GM12801 (cell line): ENCODE data around the gene SMARCA4.

ENCODE experiments used
- TF ChIP-seq, protein P1 (sequence below): IDR thresholded peaks from one replicate; pipeline ENCODE4 v1.5.1; 2011; ENCODE audit warnings: control low read depth; ENCODE audit not compliant: insufficient read length; ENCODE audit errors: extremely low read depth

Gene SMARCA4

GRCh38 chr19:10960314-10961072, at the start of gene SMARCA4:
Gene SMARCA4, plus strand, starts transcription at chr19:10961030. Its CDS starts 23,122 bp downstream, at chr19:10984152.
- TF ChIP-seq, protein P1, sequence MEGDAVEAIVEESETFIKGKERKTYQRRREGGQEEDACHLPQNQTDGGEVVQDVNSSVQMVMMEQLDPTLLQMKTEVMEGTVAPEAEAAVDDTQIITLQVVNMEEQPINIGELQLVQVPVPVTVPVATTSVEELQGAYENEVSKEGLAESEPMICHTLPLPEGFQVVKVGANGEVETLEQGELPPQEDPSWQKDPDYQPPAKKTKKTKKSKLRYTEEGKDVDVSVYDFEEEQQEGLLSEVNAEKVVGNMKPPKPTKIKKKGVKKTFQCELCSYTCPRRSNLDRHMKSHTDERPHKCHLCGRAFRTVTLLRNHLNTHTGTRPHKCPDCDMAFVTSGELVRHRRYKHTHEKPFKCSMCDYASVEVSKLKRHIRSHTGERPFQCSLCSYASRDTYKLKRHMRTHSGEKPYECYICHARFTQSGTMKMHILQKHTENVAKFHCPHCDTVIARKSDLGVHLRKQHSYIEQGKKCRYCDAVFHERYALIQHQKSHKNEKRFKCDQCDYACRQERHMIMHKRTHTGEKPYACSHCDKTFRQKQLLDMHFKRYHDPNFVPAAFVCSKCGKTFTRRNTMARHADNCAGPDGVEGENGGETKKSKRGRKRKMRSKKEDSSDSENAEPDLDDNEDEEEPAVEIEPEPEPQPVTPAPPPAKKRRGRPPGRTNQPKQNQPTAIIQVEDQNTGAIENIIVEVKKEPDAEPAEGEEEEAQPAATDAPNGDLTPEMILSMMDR: no peak

- TF ChIP-seq, protein P1: no peak
Measured at GRCh38 chr19:10911579-10912363, 49.1 kb upstream of the SMARCA4 start.

- TF ChIP-seq, protein P1: no peak
Measured at GRCh38 chr19:10912619-10913018, 48.2 kb upstream of the SMARCA4 start.

DNA sequence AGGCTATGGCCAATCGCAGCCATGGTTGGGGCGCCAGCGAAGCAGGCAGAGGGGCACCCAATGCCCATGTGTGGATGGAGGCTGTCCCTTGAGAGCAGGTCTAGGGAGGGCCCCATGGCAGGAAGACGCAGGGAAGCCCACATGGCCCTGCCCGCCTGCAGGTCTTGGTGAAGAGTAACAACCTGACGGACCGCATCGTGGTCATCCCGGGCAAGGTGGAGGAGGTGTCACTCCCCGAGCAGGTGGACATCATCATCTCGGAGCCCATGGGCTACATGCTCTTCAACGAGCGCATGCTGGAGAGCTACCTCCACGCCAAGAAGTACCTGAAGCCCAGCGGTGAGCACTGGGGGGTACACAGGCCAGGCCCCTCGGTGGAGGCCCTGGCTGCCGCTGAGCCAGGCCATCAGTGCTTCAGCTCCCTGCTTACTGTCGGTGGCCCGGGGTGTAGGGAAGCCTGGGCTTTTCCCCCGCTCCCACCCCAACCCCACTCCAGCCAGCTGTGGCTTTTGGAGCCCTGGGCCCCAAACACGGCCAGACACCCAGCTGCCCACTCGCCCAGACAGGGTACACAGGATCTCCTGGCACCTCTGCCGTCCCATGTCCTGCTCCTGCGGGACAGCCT, 47.0 kb upstream of the SMARCA4 start:
- TF ChIP-seq, protein P1: no peak

- TF ChIP-seq, protein P1: no peak
Measured at GRCh38 chr19:10915130-10916091, 45.4 kb upstream of the SMARCA4 start.

- TF ChIP-seq, protein P1: no peak
Measured at GRCh38 chr19:10916602-10917001, 44.2 kb upstream of the SMARCA4 start.

DNA sequence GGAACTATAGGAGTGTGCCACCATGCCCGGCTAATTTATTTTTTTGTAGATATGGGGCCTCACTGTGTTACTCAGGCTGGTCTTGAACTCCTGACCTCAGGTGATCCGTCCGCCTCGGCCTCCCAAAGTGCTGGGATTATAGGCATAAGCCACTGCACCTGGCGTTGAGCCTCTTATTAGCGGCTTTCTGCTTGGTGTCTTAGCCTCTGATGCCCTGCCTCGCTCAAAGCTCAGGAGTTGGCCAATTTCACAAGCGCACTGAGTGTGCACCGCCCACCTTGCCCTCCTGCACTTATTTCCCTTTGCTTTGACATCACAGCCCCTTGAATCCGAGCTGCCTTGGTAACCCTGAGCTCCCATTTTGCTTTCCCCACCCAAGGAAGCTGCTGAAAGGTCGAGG, 42.5 kb upstream of the SMARCA4 start:
- TF ChIP-seq, protein P1: no peak
